GM23338 (cell line): ENCODE measurements around the gene GMPR.

ENCODE experiments used
- CREB1 ChIP-seq: fragments of 250-450 bp; sonication (Bioruptor Pico); IDR thresholded peaks from 2 replicates; pipeline ENCODE4 v1.5.0; 2020; ENCODE audit warnings: low read depth, mild to moderate bottlenecking, moderate library complexity
- EZH2 ChIP-seq: fragments of 200-600 bp; sonication (generic); IDR thresholded peaks from one replicate; pipeline ENCODE4 v1.8.0; 2017; ENCODE audit warnings: antibody characterized with exemption, mild to moderate bottlenecking, low read depth; ENCODE audit not compliant: unreplicated experiment
- EZH2phosphoT487 ChIP-seq: fragments of 200-600 bp; sonication (generic); IDR thresholded peaks from one replicate; pipeline ENCODE4 v1.8.1; 2018; ENCODE audit warnings: antibody characterized with exemption; ENCODE audit not compliant: unreplicated experiment
- JUNB ChIP-seq: IDR thresholded peaks from one replicate; pipeline ENCODE4 v1.6.1; 2016; ENCODE audit warnings: antibody characterized with exemption; ENCODE audit not compliant: unreplicated experiment
- NANOG ChIP-seq: IDR thresholded peaks from 2 replicates; pipeline ENCODE4 v1.6.1; 2016; ENCODE audit warnings: antibody characterized with exemption, borderline replicate concordance
- POLR2AphosphoS5 ChIP-seq: IDR thresholded peaks from 2 replicates; pipeline ENCODE4 v1.6.1; 2016; ENCODE audit warnings: antibody characterized with exemption, low read depth
- STAT1 ChIP-seq: IDR thresholded peaks from one replicate; pipeline ENCODE4 v1.6.1; 2016; ENCODE audit warnings: antibody characterized with exemption; ENCODE audit not compliant: unreplicated experiment
- ZNF114 ChIP-seq: fragments of 250-450 bp; sonication (Bioruptor Pico); IDR thresholded peaks from 2 replicates; pipeline ENCODE4 v1.5.0; 2020; ENCODE audit warnings: mild to moderate bottlenecking, moderate library complexity
- ZNF331 ChIP-seq: fragments of 250-450 bp; sonication (Bioruptor Pico); IDR thresholded peaks from 2 replicates; pipeline ENCODE4 v1.5.0; 2020; ENCODE audit warnings: low read depth, mild to moderate bottlenecking, moderate library complexity
- TF ChIP-seq, protein P1 (sequence below), 2 experiments: fragments of 200-600 bp in 1 of 2; sonication (generic) in 1 of 2; conservative IDR thresholded peaks; 2 replicates each; pipeline versions ENCODE4 v1.5.1 to v1.6.1; 2016 to 2017; ENCODE audit warnings: antibody characterized with exemption in 2 of 2, low read depth in 2 of 2, mild to moderate bottlenecking in 2 of 2, moderate library complexity in 1 of 2
- TF ChIP-seq, protein P2 (sequence below): IDR thresholded peaks from one replicate; pipeline ENCODE4 v1.6.1; 2018; ENCODE audit warnings: antibody characterized with exemption; ENCODE audit not compliant: unreplicated experiment
- TF ChIP-seq, protein P3 (sequence below): fragments of 250-450 bp; sonication (Bioruptor Pico); IDR thresholded peaks from 2 replicates; pipeline ENCODE4 v1.5.0; 2020; ENCODE audit warnings: mild to moderate bottlenecking, moderate library complexity
- TF ChIP-seq, protein P4 (sequence below): IDR thresholded peaks from 2 replicates; pipeline ENCODE4 v1.6.1; 2016; ENCODE audit warnings: antibody characterized with exemption

DNA sequence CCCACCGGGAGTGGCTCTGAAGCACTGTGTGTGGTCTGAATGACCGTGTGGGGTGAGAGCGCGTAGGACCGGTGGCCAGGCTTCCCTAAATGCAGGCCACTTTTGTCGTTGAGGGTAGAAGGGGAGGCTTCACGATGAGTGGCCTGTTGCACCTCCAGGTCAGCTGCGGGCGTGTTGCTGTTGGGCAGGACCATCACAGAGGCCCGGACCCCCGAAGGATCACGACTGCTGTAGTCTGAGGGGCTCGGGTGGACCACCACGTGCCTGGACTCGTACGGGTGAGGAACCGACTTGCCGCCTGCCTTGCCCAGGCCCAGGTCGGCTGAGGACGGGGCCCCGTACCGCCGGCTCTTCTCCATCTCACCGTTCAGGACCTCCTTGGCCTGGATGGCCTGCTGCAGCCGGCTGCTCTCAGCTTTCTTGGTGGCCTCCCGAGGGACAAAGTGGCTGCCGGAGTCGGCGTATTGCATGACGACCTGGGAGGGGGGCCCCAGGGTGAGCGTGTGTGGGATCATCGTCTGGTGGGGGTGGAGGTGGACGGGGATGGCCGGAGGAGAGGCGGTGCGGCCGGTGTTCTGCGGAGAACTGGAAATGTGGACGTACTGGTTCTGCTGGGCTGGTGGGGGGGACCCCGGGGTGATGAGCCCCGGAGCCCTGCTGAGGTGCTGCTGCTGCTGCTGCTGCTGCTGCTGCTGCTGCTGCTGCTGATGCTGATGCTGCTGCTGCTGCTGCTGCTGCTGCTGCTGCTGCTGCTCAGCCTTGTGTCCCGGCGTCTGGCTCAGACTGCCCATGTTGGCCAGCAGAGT is 88.8 kb downstream of the GMPR start:
- TF ChIP-seq, protein P1, sequence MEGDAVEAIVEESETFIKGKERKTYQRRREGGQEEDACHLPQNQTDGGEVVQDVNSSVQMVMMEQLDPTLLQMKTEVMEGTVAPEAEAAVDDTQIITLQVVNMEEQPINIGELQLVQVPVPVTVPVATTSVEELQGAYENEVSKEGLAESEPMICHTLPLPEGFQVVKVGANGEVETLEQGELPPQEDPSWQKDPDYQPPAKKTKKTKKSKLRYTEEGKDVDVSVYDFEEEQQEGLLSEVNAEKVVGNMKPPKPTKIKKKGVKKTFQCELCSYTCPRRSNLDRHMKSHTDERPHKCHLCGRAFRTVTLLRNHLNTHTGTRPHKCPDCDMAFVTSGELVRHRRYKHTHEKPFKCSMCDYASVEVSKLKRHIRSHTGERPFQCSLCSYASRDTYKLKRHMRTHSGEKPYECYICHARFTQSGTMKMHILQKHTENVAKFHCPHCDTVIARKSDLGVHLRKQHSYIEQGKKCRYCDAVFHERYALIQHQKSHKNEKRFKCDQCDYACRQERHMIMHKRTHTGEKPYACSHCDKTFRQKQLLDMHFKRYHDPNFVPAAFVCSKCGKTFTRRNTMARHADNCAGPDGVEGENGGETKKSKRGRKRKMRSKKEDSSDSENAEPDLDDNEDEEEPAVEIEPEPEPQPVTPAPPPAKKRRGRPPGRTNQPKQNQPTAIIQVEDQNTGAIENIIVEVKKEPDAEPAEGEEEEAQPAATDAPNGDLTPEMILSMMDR (conservative IDR thresholded peaks at IDR 0.05; ENCODE audit: low read depth in 2 of 2) = no peak
- TF ChIP-seq, protein P2, sequence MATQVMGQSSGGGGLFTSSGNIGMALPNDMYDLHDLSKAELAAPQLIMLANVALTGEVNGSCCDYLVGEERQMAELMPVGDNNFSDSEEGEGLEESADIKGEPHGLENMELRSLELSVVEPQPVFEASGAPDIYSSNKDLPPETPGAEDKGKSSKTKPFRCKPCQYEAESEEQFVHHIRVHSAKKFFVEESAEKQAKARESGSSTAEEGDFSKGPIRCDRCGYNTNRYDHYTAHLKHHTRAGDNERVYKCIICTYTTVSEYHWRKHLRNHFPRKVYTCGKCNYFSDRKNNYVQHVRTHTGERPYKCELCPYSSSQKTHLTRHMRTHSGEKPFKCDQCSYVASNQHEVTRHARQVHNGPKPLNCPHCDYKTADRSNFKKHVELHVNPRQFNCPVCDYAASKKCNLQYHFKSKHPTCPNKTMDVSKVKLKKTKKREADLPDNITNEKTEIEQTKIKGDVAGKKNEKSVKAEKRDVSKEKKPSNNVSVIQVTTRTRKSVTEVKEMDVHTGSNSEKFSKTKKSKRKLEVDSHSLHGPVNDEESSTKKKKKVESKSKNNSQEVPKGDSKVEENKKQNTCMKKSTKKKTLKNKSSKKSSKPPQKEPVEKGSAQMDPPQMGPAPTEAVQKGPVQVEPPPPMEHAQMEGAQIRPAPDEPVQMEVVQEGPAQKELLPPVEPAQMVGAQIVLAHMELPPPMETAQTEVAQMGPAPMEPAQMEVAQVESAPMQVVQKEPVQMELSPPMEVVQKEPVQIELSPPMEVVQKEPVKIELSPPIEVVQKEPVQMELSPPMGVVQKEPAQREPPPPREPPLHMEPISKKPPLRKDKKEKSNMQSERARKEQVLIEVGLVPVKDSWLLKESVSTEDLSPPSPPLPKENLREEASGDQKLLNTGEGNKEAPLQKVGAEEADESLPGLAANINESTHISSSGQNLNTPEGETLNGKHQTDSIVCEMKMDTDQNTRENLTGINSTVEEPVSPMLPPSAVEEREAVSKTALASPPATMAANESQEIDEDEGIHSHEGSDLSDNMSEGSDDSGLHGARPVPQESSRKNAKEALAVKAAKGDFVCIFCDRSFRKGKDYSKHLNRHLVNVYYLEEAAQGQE = no peak
- TF ChIP-seq EZH2phosphoT487 (no peak), ZNF331 (CRISPR knock-in tag) (no peak), EZH2 (no peak), POLR2AphosphoS5 (no peak), CREB1 (CRISPR knock-in tag) (no peak), STAT1 (no peak), ZNF114 (no peak), JUNB (no peak), NANOG (no peak)
- TF ChIP-seq, protein P3, sequence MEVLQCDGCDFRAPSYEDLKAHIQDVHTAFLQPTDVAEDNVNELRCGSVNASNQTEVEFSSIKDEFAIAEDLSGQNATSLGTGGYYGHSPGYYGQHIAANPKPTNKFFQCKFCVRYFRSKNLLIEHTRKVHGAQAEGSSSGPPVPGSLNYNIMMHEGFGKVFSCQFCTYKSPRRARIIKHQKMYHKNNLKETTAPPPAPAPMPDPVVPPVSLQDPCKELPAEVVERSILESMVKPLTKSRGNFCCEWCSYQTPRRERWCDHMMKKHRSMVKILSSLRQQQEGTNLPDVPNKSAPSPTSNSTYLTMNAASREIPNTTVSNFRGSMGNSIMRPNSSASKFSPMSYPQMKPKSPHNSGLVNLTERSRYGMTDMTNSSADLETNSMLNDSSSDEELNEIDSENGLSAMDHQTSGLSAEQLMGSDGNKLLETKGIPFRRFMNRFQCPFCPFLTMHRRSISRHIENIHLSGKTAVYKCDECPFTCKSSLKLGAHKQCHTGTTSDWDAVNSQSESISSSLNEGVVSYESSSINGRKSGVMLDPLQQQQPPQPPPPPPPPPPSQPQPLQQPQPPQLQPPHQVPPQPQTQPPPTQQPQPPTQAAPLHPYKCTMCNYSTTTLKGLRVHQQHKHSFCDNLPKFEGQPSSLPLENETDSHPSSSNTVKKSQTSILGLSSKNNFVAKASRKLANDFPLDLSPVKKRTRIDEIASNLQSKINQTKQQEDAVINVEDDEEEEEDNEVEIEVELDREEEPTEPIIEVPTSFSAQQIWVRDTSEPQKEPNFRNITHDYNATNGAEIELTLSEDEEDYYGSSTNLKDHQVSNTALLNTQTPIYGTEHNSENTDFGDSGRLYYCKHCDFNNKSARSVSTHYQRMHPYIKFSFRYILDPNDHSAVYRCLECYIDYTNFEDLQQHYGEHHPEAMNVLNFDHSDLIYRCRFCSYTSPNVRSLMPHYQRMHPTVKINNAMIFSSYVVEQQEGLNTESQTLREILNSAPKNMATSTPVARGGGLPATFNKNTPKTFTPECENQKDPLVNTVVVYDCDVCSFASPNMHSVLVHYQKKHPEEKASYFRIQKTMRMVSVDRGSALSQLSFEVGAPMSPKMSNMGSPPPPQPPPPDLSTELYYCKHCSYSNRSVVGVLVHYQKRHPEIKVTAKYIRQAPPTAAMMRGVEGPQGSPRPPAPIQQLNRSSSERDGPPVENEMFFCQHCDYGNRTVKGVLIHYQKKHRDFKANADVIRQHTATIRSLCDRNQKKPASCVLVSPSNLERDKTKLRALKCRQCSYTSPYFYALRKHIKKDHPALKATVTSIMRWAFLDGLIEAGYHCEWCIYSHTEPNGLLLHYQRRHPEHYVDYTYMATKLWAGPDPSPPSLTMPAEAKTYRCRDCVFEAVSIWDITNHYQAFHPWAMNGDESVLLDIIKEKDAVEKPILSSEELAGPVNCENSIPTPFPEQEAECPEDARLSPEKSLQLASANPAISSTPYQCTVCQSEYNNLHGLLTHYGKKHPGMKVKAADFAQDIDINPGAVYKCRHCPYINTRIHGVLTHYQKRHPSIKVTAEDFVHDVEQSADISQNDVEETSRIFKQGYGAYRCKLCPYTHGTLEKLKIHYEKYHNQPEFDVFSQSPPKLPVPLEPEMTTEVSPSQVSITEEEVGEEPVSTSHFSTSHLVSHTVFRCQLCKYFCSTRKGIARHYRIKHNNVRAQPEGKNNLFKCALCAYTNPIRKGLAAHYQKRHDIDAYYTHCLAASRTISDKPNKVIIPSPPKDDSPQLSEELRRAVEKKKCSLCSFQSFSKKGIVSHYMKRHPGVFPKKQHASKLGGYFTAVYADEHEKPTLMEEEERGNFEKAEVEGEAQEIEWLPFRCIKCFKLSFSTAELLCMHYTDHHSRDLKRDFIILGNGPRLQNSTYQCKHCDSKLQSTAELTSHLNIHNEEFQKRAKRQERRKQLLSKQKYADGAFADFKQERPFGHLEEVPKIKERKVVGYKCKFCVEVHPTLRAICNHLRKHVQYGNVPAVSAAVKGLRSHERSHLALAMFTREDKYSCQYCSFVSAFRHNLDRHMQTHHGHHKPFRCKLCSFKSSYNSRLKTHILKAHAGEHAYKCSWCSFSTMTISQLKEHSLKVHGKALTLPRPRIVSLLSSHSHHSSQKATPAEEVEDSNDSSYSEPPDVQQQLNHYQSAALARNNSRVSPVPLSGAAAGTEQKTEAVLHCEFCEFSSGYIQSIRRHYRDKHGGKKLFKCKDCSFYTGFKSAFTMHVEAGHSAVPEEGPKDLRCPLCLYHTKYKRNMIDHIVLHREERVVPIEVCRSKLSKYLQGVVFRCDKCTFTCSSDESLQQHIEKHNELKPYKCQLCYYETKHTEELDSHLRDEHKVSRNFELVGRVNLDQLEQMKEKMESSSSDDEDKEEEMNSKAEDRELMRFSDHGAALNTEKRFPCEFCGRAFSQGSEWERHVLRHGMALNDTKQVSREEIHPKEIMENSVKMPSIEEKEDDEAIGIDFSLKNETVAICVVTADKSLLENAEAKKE (CRISPR knock-in tag) = no peak
- TF ChIP-seq, protein P4, sequence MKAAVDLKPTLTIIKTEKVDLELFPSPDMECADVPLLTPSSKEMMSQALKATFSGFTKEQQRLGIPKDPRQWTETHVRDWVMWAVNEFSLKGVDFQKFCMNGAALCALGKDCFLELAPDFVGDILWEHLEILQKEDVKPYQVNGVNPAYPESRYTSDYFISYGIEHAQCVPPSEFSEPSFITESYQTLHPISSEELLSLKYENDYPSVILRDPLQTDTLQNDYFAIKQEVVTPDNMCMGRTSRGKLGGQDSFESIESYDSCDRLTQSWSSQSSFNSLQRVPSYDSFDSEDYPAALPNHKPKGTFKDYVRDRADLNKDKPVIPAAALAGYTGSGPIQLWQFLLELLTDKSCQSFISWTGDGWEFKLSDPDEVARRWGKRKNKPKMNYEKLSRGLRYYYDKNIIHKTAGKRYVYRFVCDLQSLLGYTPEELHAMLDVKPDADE = no peak
